H1 (cell line): ENCODE data around the gene NT5DC1. TPM values are rescaled to one million over a fixed set of nuclear protein-coding genes. Genes with fewer than 3 reads are reported as not detected.

ENCODE experiments used
- CTCF ChIA-PET: fragments of 300-600 bp; sonication (Branson Sonifier 250); formaldehyde crosslinking; loops from one replicate; lab custom pipeline; 2021; ENCODE audit not compliant: partially characterized antibody; lab: Charles Lee
- POLR2A ChIA-PET: fragments of 300-600 bp; sonication (Branson Sonifier 250); formaldehyde crosslinking; loops from one replicate; lab custom pipeline; 2021; ENCODE audit warnings: inconsistent platforms; ENCODE audit not compliant: partially characterized antibody; lab: Charles Lee
- DNase-seq, 2 experiments: peaks; one replicate each; pipeline versions ENCODE4 v3.0.0 to v3.0.0-alpha.2; 2010 to 2022; ENCODE audit warnings: low spot score in 2 of 2, low read depth in 1 of 2, mixed read lengths in 1 of 2
- FAIRE-seq: peaks from 2 replicates; lab custom pipeline; 2011; peaks lifted over from hg19 to GRCh38; lab: Jason Lieb, UNC
- H2AFZ ChIP-seq: 2 replicates; pipeline ENCODE4 v1.8.1; 2012; ENCODE audit warnings: low read length, inconsistent platforms
- H2AK5ac ChIP-seq: 2 replicates; pipeline ENCODE4 v1.6.1; 2013; ENCODE audit warnings: low read depth, low read length
- H2BK120ac ChIP-seq: replicated peaks from 2 replicates; pipeline ENCODE3; 2013; ENCODE audit warnings: low read depth, low read length, inconsistent platforms
- H2BK12ac ChIP-seq: 2 replicates; pipeline ENCODE4 v1.6.1; 2013; ENCODE audit warnings: low read depth, low read length
- H2BK15ac ChIP-seq: 2 replicates; pipeline ENCODE4 v1.6.1; 2013; ENCODE audit warnings: low read length
- H2BK20ac ChIP-seq: 2 replicates; pipeline ENCODE4 v1.6.1; 2013; ENCODE audit warnings: low read length
- H2BK5ac ChIP-seq: 2 replicates; pipeline ENCODE4 v1.6.1; 2013; ENCODE audit warnings: low read depth, low read length
- H3K14ac ChIP-seq: 2 replicates; pipeline ENCODE4 v1.6.1; 2013; ENCODE audit warnings: inconsistent platforms; ENCODE audit not compliant: insufficient read length
- H3K18ac ChIP-seq: 2 replicates; pipeline ENCODE4 v1.6.1; 2013; ENCODE audit warnings: low read length; ENCODE audit errors: extremely low read depth
- H3K23ac ChIP-seq: 2 replicates; pipeline ENCODE4 v1.6.1; 2013; ENCODE audit warnings: inconsistent platforms; ENCODE audit not compliant: insufficient read length
- H3K23me2 ChIP-seq: 2 replicates; pipeline ENCODE4 v1.6.1; 2013; ENCODE audit warnings: low read depth, low read length
- H3K27ac ChIP-seq: 2 replicates; pipeline ENCODE4 v1.6.1; 2011; ENCODE audit warnings: low read depth, low read length, inconsistent platforms
- H3K27me3 ChIP-seq, 4 experiments: replicated peaks in 1 of 4; 1 replicate in 1 of 4; 2 replicates in 3 of 4; pipeline versions ENCODE4 v1.6.1 to v1.8.1; 2011 to 2013; ENCODE audit warnings: low read length in 3 of 4, mild to moderate bottlenecking in 3 of 4, inconsistent platforms in 2 of 4, mixed read lengths in 2 of 4, moderate library complexity in 1 of 4; ENCODE audit not compliant: control insufficient read depth in 3 of 4, insufficient read depth in 3 of 4; ENCODE audit errors: extremely low read depth in 1 of 4
- H3K36me3 ChIP-seq, 4 experiments: 2 replicates each; pipeline versions ENCODE4 v1.6.1 to v1.8.1; 2011 to 2013; ENCODE audit warnings: mild to moderate bottlenecking in 4 of 4, low read length in 3 of 4, moderate library complexity in 2 of 4, control low read depth in 1 of 4, inconsistent platforms in 1 of 4; ENCODE audit not compliant: insufficient read depth in 4 of 4, control insufficient read depth in 2 of 4
- H3K4ac ChIP-seq: replicated peaks from 2 replicates; pipeline ENCODE3; 2013; ENCODE audit warnings: low read length, low read depth, mixed read lengths, inconsistent platforms; ENCODE audit not compliant: insufficient read length
- H3K4me1 ChIP-seq, 4 experiments: replicated peaks in 1 of 4; 1 replicate in 1 of 4; 2 replicates in 3 of 4; pipeline versions ENCODE4 v1.6.1 to v1.8.1; 2011 to 2013; ENCODE audit warnings: low read length in 3 of 4, inconsistent platforms in 2 of 4, mixed read lengths in 1 of 4; ENCODE audit not compliant: insufficient read depth in 4 of 4, control insufficient read depth in 3 of 4
- H3K4me2 ChIP-seq, 2 experiments: 2 replicates each; pipeline versions ENCODE4 v1.6.1 to v1.8.1; 2011 to 2013; ENCODE audit warnings: low read depth in 2 of 2, low read length in 2 of 2, control low read depth in 1 of 2, inconsistent platforms in 1 of 2, mild to moderate bottlenecking in 1 of 2; ENCODE audit not compliant: insufficient read depth in 1 of 2
- H3K4me3 ChIP-seq, 4 experiments: fragments of 200-600, 300-600 bp in 1 of 4; sonication (generic), shearing (Covaris generic), sonication (Bioruptor Twin) in 1 of 4; 2 replicates each; pipeline versions ENCODE4 v1.5.1 to v1.8.1; 2011 to 2016; ENCODE audit warnings: low read length in 4 of 4, low read depth in 3 of 4, control low read depth in 2 of 4, inconsistent platforms in 2 of 4, mild to moderate bottlenecking in 2 of 4, mixed read lengths in 1 of 4, moderate library complexity in 1 of 4; ENCODE audit not compliant: insufficient read depth in 2 of 4; ENCODE audit errors: extremely low read depth in 1 of 4
- H3K56ac ChIP-seq: replicated peaks from 2 replicates; pipeline ENCODE3; 2013; ENCODE audit warnings: low read depth, mild to moderate bottlenecking, mixed read lengths, low read length, inconsistent platforms; ENCODE audit not compliant: insufficient read length
- H3K79me1 ChIP-seq: 2 replicates; pipeline ENCODE4 v1.6.1; 2013; ENCODE audit warnings: low read depth, low read length, control low read depth
- H3K79me2 ChIP-seq, 2 experiments: 2 replicates each; pipeline versions ENCODE4 v1.6.1 to v1.8.1; 2012 to 2013; ENCODE audit warnings: low read length in 2 of 2, mild to moderate bottlenecking in 2 of 2, inconsistent platforms in 1 of 2; ENCODE audit not compliant: insufficient read depth in 2 of 2, control insufficient read depth in 1 of 2
- H3K9ac ChIP-seq, 4 experiments: replicated peaks in 1 of 4; 1 replicate in 1 of 4; 2 replicates in 3 of 4; pipeline versions ENCODE4 v1.6.1 to v1.8.1; 2011 to 2013; ENCODE audit warnings: low read depth in 3 of 4, low read length in 3 of 4, control low read depth in 2 of 4, mild to moderate bottlenecking in 2 of 4, moderate library complexity in 2 of 4, inconsistent platforms in 1 of 4; ENCODE audit errors: extremely low read depth in 1 of 4
- H3K9me3 ChIP-seq, 2 experiments: 2 replicates each; pipeline versions ENCODE4 v1.6.1 to v1.8.1; 2012 to 2013; ENCODE audit warnings: mild to moderate bottlenecking in 2 of 2, moderate library complexity in 2 of 2, control low read depth in 1 of 2, inconsistent platforms in 1 of 2, low read depth in 1 of 2, low read length in 1 of 2, mixed read lengths in 1 of 2; ENCODE audit not compliant: insufficient read depth in 2 of 2
- H4K20me1 ChIP-seq, 2 experiments: replicated peaks in 1 of 2; 2 replicates each; pipeline versions ENCODE3 to v1.8.1; 2011 to 2013; ENCODE audit warnings: inconsistent platforms in 2 of 2, low read length in 2 of 2, mild to moderate bottlenecking in 1 of 2; ENCODE audit not compliant: insufficient read depth in 2 of 2, control insufficient read depth in 1 of 2
- H4K5ac ChIP-seq: 2 replicates; pipeline ENCODE4 v1.6.1; 2013; ENCODE audit warnings: low read length, low read depth, mixed read lengths, inconsistent platforms; ENCODE audit not compliant: insufficient read length
- H4K8ac ChIP-seq: 2 replicates; pipeline ENCODE4 v1.8.0; 2013; ENCODE audit warnings: mild to moderate bottlenecking, moderate library complexity, low read length, inconsistent platforms; ENCODE audit not compliant: insufficient read depth; ENCODE audit errors: extremely low read depth
- H4K91ac ChIP-seq: replicated peaks from 2 replicates; pipeline ENCODE3; 2013; ENCODE audit warnings: low read length, mixed read lengths, inconsistent platforms; ENCODE audit not compliant: insufficient read length
- CBX8 ChIP-seq: fragments of 300-800, 300-1000 bp; sonication (generic); IDR thresholded peaks from 2 replicates; pipeline ENCODE4 v1.7.1; 2016; ENCODE audit warnings: low read depth, low read length, borderline replicate concordance
- CHD2 ChIP-seq: IDR thresholded peaks from 2 replicates; pipeline ENCODE4 v1.6.1; 2012; ENCODE audit warnings: low read length, improper control_type of control experiment
- CREB1 ChIP-seq: IDR thresholded peaks from 2 replicates; pipeline ENCODE4 v1.6.1; 2012; ENCODE audit warnings: inconsistent platforms
- KDM4A ChIP-seq: IDR thresholded peaks from one replicate; pipeline ENCODE4 v1.7.1; 2012; ENCODE audit warnings: low read depth, mild to moderate bottlenecking, moderate library complexity, low read length, inconsistent platforms; ENCODE audit not compliant: severe bottlenecking
- MAX ChIP-seq: IDR thresholded peaks from 2 replicates; pipeline ENCODE4 v1.6.1; 2012; ENCODE audit warnings: inconsistent platforms
- POLR2A ChIP-seq, 2 experiments: IDR thresholded peaks; 1 replicate in 1 of 2; 2 replicates in 1 of 2; pipeline ENCODE4 v1.6.1; 2011; ENCODE audit warnings: low read depth in 2 of 2, low read length in 2 of 2, mild to moderate bottlenecking in 2 of 2; ENCODE audit errors: control extremely low read depth in 1 of 2
- POLR2AphosphoS5 ChIP-seq: IDR thresholded peaks from 2 replicates; pipeline ENCODE4 v1.6.1; 2011; ENCODE audit warnings: low read depth, low read length
- SP1 ChIP-seq: IDR thresholded peaks from 2 replicates; pipeline ENCODE4 v1.6.1; 2011; ENCODE audit warnings: low read depth, low read length
- SP4 ChIP-seq: IDR thresholded peaks from 2 replicates; pipeline ENCODE4 v1.6.1; 2012; ENCODE audit warnings: low read length, inconsistent platforms
- SRF ChIP-seq: IDR thresholded peaks from 2 replicates; pipeline ENCODE4 v1.6.1; 2011; ENCODE audit warnings: mild to moderate bottlenecking, low read depth, low read length, moderate library complexity
- TAF1 ChIP-seq: IDR thresholded peaks from 2 replicates; pipeline ENCODE4 v1.6.1; 2011; ENCODE audit warnings: mild to moderate bottlenecking, low read depth, low read length
- ZNF274 ChIP-seq: IDR thresholded peaks from 2 replicates; pipeline ENCODE4 v1.7.0; 2012; ENCODE audit warnings: low read length, borderline replicate concordance; ENCODE audit errors: extremely low read depth
- WGBS, 2 experiments: shearing (Covaris generic) in 1 of 2; methylation state at CpG; one replicate each; pipeline versions ENCODE4 v1.1.6 to v1.1.7; 2013 to 2015; ENCODE audit warnings: low lambda C conversion rate in 2 of 2, mixed read lengths in 2 of 2, inconsistent platforms in 1 of 2, low coverage in 1 of 2, missing lambda C conversion rate in 1 of 2; ENCODE audit not compliant: insufficient replicate concordance in 2 of 2, insufficient coverage in 1 of 2, insufficient read length in 1 of 2; ENCODE audit errors: extremely low coverage in 1 of 2, missing lambda C conversion rate in 1 of 2; 5-methylcytosine and 5-hydroxymethylcytosine counted together
- polyA plus RNA-seq, 7 experiments: library from polyadenylated mRNA; depleted of rRNA in 3 of 7; stranded (reverse) in 5 of 7; unstranded in 2 of 7; fragments of >200 nt in 5 of 7; fragments of 200-250 nt in 2 of 7; gene quantifications; 1 replicate in 5 of 7; 2 replicates in 1 of 7; 4 replicates in 1 of 7; pipeline versions ENCODE4 v1.2.1 to v1.2.3, GENCODE V29; 2011 to 2013; ENCODE audit warnings: missing spikeins in 2 of 7, mixed read lengths in 2 of 7
- total RNA-seq: library from RNA; stranded (reverse); fragmentation: NEBNext Ultra II Directional; extraction: Animal tissue kit (Norgen Biotek cat#: 25700); gene quantifications from 2 replicates; pipeline ENCODE4 v1.2.1, GENCODE V29; 2021
- TF ChIP-seq, protein P1 (sequence below): IDR thresholded peaks from 2 replicates; pipeline ENCODE4 v1.6.1; 2011; ENCODE audit warnings: low read depth, mild to moderate bottlenecking, low read length; ENCODE audit not compliant: insufficient read depth

Gene NT5DC1
- total and polyA plus RNA-seq, 2 of the 8 experiments (the other 6 are each of a cell fraction or from before 2014, with no cell fraction given) = 25.3 to 72.7 TPM

- H2BK20ac ChIP-seq = no peak overlapping the region
- no peak overlapping the region for H2BK12ac ChIP-seq
- peak overlapping the region in 1 of 4 experiments; percentile 64; a peak in 1 of 7 replicates for H3K9ac ChIP-seq
- DNase-seq = peak; percentile 71 to 98
- ChIA-PET POLR2A (interaction anchor here (0.7 to 3.3 kb wide), 9 partner anchors 9 to 314 kb away, joined by 3 to 47 read pairs (median 3); partner anchors contain the start of genes TSPYL1 and TSPYL4), CTCF (interaction anchor here (0.5 to 3.3 kb wide), 12 partner anchors 12 to 332 kb away, joined by 3 to 30 read pairs (median 5); no protein-coding TSS in a partner anchor)
- H4K8ac ChIP-seq = no peak overlapping the region
- H4K20me1 ChIP-seq = no peaks in the 10 kb centered on the region
- H3K27ac ChIP-seq = no peak overlapping the region; the same call in 1 of the 2 replicates
- peaks cover 0 to 5% (median 1%) of the 10 kb centered on the region in 4 experiments; a peak in 3 of 7 replicates for H3K4me1 ChIP-seq
- no peak overlapping the region for H4K91ac ChIP-seq
- H3K27me3 ChIP-seq = no peaks in the 10 kb centered on the region
- no peaks in the 10 kb centered on the region for H3K23me2 ChIP-seq
- H3K18ac ChIP-seq = no peak overlapping the region
- H3K4me2 ChIP-seq = peak overlapping the region; percentile 36 to 62
- H3K79me2 ChIP-seq = no peaks in the 10 kb centered on the region
- peak; percentile 99 for FAIRE-seq
- H2AK5ac ChIP-seq = no peak overlapping the region
- H4K5ac ChIP-seq = no peak overlapping the region
- no peak overlapping the region for H3K4ac ChIP-seq
- H2AFZ ChIP-seq = peak overlapping the region; percentile 99
- H3K14ac ChIP-seq = no peak overlapping the region
- 56% methylated on average over 17 of the region's 17 CpGs; no CpG with 5 or more reads in 1 of the 2 experiments for WGBS, 2 experiments
- no peaks in the 10 kb centered on the region for H3K9me3 ChIP-seq
- H3K56ac ChIP-seq = no peak overlapping the region
- H3K36me3 ChIP-seq = no peaks in the 10 kb centered on the region
- peak overlapping the region in 1 of 4 experiments; percentile 40; a peak in 3 of 8 replicates for H3K4me3 ChIP-seq
- H2BK5ac ChIP-seq = no peak overlapping the region
- no peaks in the 10 kb centered on the region for H3K79me1 ChIP-seq
- no peak overlapping the region for H3K23ac ChIP-seq
- H2BK120ac ChIP-seq = no peak overlapping the region
- H2BK15ac ChIP-seq = no peak overlapping the region
- peak; percentile 58 for TF ChIP-seq POLR2AphosphoS5
- peak; percentile 92 for TF ChIP-seq SP1
- TF ChIP-seq SP4 = 0 out of 2 replicates have a peak, but pooled peaks have one; percentile 32
- peak; percentile 55 for TF ChIP-seq SRF
- TF ChIP-seq KDM4A = peak; percentile 67
- TF ChIP-seq TAF1 = 0 out of 2 replicates have a peak, but pooled peaks have one; percentile 34
- peak; percentile 98 for TF ChIP-seq CREB1
- TF ChIP-seq MAX = peak; percentile 62
- TF ChIP-seq CHD2 = peak; percentile 81
- no peak for TF ChIP-seq CBX8
- no peak for TF ChIP-seq ZNF274
- TF ChIP-seq, protein P1, sequence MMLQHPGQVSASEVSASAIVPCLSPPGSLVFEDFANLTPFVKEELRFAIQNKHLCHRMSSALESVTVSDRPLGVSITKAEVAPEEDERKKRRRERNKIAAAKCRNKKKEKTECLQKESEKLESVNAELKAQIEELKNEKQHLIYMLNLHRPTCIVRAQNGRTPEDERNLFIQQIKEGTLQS = 0 out of 2 replicates have a peak, but pooled peaks have one; percentile 31
- peak in 1 of 2 experiments; percentile 58; a peak in 1 of 3 replicates for TF ChIP-seq POLR2A (IDR thresholded peaks at IDR 0.05; ENCODE audit: control extremely low read depth in 1 of 2, low read depth in 2 of 2, low read length in 2 of 2)
Measured at GRCh38 chr6:116229287-116229913, 128.7 kb downstream of the NT5DC1 start.
